OCI-LY7 (cell line): ENCODE data around the gene PPFIA4. TPM values are rescaled to one million over a fixed set of nuclear protein-coding genes. Genes with fewer than 3 reads are reported as not detected.

Source experiments
- BruUV-seq: library from RNA; stranded (reverse); fragments of 400-500 nt; replicated peaks from 2 replicates; lab custom pipeline; 2021; lab: Mats Ljungman, UMichigan
- CTCF ChIA-PET: fragments of 300-600 bp; sonication (Branson Sonifier 250); formaldehyde crosslinking; loops from one replicate; lab custom pipeline; 2022; ENCODE audit warnings: antibody characterized with exemption; ENCODE audit not compliant: unreplicated experiment; lab: Charles Lee
- POLR2A ChIA-PET: fragments of 300-600 bp; sonication (Branson Sonifier 250); formaldehyde crosslinking; loops from one replicate; lab custom pipeline; 2022; ENCODE audit warnings: antibody characterized with exemption; lab: Charles Lee
- DNase-seq: peaks from one replicate; pipeline ENCODE4 v3.0.0-alpha.2; 2015; ENCODE audit warnings: low spot score
- H2AFZ ChIP-seq: fragments of 200-600 bp; sonication (generic), shearing (Covaris generic); 2 replicates; pipeline ENCODE4 v1.6.1; 2014; ENCODE audit warnings: mild to moderate bottlenecking, antibody characterized with exemption, low read length, moderate library complexity
- H3K27ac ChIP-seq: fragments of 200-600 bp; sonication (generic); 2 replicates; pipeline ENCODE4 v1.5.1; 2014; ENCODE audit warnings: mixed run types, low read depth, mild to moderate bottlenecking, moderate library complexity, low read length, inconsistent platforms; ENCODE audit not compliant: poor library complexity, severe bottlenecking
- H3K36me3 ChIP-seq: fragments of 200-600 bp; sonication (generic); 2 replicates; pipeline ENCODE4 v1.6.1; 2014; ENCODE audit warnings: mild to moderate bottlenecking, antibody characterized with exemption, low read length, moderate library complexity, mixed read lengths; ENCODE audit not compliant: insufficient read depth
- H3K4me1 ChIP-seq: fragments of 200-600 bp; sonication (generic); 2 replicates; pipeline ENCODE4 v1.5.1; 2014; ENCODE audit warnings: mild to moderate bottlenecking, low read length; ENCODE audit not compliant: insufficient read depth, poor library complexity, severe bottlenecking
- H3K4me2 ChIP-seq: fragments of 200-600 bp; sonication (generic); 2 replicates; pipeline ENCODE4 v1.6.1; 2014; ENCODE audit warnings: mild to moderate bottlenecking, low read length
- H3K4me3 ChIP-seq: fragments of 200-600 bp; sonication (generic); 2 replicates; pipeline ENCODE4 v1.5.1; 2014; ENCODE audit warnings: mild to moderate bottlenecking, low read depth, low read length; ENCODE audit not compliant: poor library complexity, severe bottlenecking
- H3K79me2 ChIP-seq: fragments of 200-600 bp; sonication (generic); 2 replicates; pipeline ENCODE4 v1.6.1; 2016; ENCODE audit warnings: low read depth, mild to moderate bottlenecking, low read length, moderate library complexity, mixed read lengths; ENCODE audit not compliant: insufficient read depth
- H3K9me2 ChIP-seq: fragments of 200-600 bp; sonication (generic); 2 replicates; pipeline ENCODE4 v1.6.1; 2016; ENCODE audit warnings: mild to moderate bottlenecking, low read length, mixed read lengths; ENCODE audit not compliant: insufficient read depth
- H3K9me3 ChIP-seq: fragments of 200-600 bp; sonication (generic); 2 replicates; pipeline ENCODE4 v1.6.1; 2014; ENCODE audit warnings: mild to moderate bottlenecking, mixed run types, low read length, mixed read lengths
- H4K20me1 ChIP-seq: fragments of 200-600 bp; sonication (generic); 2 replicates; pipeline ENCODE4 v1.6.1; 2014; ENCODE audit warnings: mild to moderate bottlenecking, antibody characterized with exemption, low read length, moderate library complexity, mixed read lengths; ENCODE audit not compliant: insufficient read depth
- EZH2phosphoT487 ChIP-seq: fragments of 200-600 bp; sonication (generic); IDR thresholded peaks from 2 replicates; pipeline ENCODE4 v1.6.1; 2018; ENCODE audit warnings: low read depth, borderline replicate concordance, mild to moderate bottlenecking, mixed run types, antibody characterized with exemption, low read length, moderate library complexity, mixed read lengths
- intact Hi-C: fragments of 100-400 bp; cut with micrococcal nuclease; formaldehyde crosslinking; loops from one replicate; pipeline ENCODE4 v1.10.0; 2022; ENCODE audit not compliant: unreplicated experiment
- total RNA-seq, 2 experiments: library from RNA; depleted of rRNA in 1 of 2; stranded (reverse); fragments of >200 nt in 1 of 2; shearing (Covaris generic) in 1 of 2; gene quantifications; 2 replicates each; pipeline ENCODE4 v1.2.3, GENCODE V29; 2014 to 2022
- TF ChIP-seq, protein P1 (sequence below): fragments of 200-600 bp; sonication (generic); conservative IDR thresholded peaks from 2 replicates; pipeline ENCODE4 v1.5.1; 2014; ENCODE audit warnings: mild to moderate bottlenecking, antibody characterized with exemption, low read length, moderate library complexity, mixed read lengths

Gene PPFIA4
- total RNA-seq, 2 experiments from 2014 or later = 0.03 to 2.7 TPM

DNA sequence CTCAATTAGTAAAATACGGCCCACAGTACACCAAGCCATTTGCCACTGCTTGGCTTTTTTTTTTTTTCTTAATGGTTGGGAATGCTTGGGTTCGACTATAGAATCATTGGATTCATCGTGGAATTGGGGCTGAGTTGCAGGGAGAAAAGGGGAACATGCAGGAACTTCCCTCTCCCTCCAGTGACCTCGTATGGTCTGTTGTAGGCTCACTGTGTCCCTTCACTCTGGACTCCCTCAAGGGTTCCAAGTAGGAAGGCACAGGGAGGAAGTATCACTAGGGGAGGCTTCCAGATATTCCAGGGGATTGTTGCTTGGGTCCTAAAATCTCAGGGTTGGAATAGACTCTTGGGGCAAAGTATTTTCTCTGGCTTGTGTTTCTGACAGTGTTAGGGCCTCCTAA is 24.5 kb downstream of the PPFIA4 start:
- BruUV-seq = no TSS peak
- POLR2A ChIA-PET = no interaction called here
- Histone ChIP-seq H2AFZ (no peak overlapping the region), H3K36me3 (no peaks in the 10 kb centered on the region), H3K79me2 (no peaks in the 10 kb centered on the region), H3K4me3 (no peak overlapping the region), H3K9me2 (no peaks in the 10 kb centered on the region), H3K27ac (no peak overlapping the region), H3K4me1 (no peaks in the 10 kb centered on the region), H3K4me2 (no peak overlapping the region), H3K9me3 (no peaks in the 10 kb centered on the region), H4K20me1 (no peaks in the 10 kb centered on the region)
- intact Hi-C loops = no loop called here
- CTCF ChIA-PET = interaction anchor here (0.8 kb wide), 1 partner anchor 21 kb away, joined by 4 read pairs; no protein-coding TSS in a partner anchor
- no peak for DNase-seq
- no peak for TF ChIP-seq EZH2phosphoT487
- TF ChIP-seq, protein P1, sequence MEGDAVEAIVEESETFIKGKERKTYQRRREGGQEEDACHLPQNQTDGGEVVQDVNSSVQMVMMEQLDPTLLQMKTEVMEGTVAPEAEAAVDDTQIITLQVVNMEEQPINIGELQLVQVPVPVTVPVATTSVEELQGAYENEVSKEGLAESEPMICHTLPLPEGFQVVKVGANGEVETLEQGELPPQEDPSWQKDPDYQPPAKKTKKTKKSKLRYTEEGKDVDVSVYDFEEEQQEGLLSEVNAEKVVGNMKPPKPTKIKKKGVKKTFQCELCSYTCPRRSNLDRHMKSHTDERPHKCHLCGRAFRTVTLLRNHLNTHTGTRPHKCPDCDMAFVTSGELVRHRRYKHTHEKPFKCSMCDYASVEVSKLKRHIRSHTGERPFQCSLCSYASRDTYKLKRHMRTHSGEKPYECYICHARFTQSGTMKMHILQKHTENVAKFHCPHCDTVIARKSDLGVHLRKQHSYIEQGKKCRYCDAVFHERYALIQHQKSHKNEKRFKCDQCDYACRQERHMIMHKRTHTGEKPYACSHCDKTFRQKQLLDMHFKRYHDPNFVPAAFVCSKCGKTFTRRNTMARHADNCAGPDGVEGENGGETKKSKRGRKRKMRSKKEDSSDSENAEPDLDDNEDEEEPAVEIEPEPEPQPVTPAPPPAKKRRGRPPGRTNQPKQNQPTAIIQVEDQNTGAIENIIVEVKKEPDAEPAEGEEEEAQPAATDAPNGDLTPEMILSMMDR = no peak

DNA sequence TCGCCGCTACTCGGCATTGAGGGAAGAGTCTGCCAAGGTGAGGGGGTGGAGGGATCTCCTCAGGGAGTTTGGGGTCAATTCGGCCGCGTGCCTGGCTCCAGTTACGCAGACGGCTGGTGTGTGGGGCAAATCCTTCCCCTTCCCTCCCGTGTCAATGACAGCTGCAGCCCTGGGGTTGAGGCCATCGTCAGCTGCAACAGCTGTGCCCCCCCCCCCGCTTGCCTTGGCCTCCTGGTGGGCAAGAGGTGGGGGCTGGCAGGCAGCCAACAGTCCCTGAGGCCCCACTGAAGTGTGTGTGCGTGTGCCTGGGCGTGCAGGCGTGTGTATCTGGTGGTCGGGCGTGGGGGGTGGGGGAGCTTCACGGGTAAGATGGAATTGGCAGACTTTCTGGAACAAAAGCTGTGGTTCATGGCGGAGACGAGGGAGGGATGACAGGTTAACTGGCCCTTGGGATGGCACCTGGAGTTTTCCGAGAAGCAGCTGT is 25.6 kb downstream of the PPFIA4 start:
- no peaks in the 10 kb centered on the region for H3K4me1 ChIP-seq
- DNase-seq = no peak
- no TSS peak for BruUV-seq
- no peaks in the 10 kb centered on the region for H3K9me3 ChIP-seq
- no peaks in the 10 kb centered on the region for H4K20me1 ChIP-seq
- no peaks in the 10 kb centered on the region for H3K36me3 ChIP-seq
- H3K27ac ChIP-seq = no peak overlapping the region
- H3K4me2 ChIP-seq = no peak overlapping the region
- ChIA-PET POLR2A (no interaction called here), CTCF (interaction anchor here (0.8 kb wide), 1 partner anchor 22 kb away, joined by 4 read pairs; no protein-coding TSS in a partner anchor)
- H2AFZ ChIP-seq = no peak overlapping the region
- no peaks in the 10 kb centered on the region for H3K79me2 ChIP-seq
- TF ChIP-seq, protein P1 = no peak
- no peak for TF ChIP-seq EZH2phosphoT487
- intact Hi-C loops = no loop called here
- H3K9me2 ChIP-seq = no peaks in the 10 kb centered on the region
- H3K4me3 ChIP-seq = no peak overlapping the region

DNA sequence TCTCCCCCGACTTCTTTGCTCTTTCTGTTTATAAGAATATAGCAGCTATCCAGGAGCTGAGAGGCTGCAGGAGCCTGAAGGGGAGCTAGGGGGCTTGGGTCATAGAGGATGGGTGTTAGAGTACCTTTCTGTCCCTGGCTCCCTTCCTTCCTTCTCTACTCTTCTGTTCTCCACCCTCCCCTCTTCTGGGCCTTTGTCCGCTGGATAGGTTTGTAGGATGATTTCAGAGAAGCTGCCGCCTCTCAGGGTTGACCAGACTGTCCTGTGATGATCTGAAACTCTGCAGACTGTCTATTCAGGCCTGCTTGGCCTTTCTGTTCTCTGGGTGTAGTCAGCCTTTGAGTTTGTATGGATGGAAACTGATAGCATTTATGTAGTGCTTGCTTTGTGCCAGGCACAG is 26.3 kb downstream of the PPFIA4 start:
- no peak for TF ChIP-seq EZH2phosphoT487
- TF ChIP-seq, protein P1 = no peak
- no peak overlapping the region for H3K4me3 ChIP-seq
- H4K20me1 ChIP-seq = no peaks in the 10 kb centered on the region

More for the DNA sequence above, 26.3 kb downstream of the PPFIA4 start:
- ChIA-PET CTCF (no interaction called here), POLR2A (no interaction called here)
- no peak for DNase-seq
- Histone ChIP-seq H3K4me1 (no peaks in the 10 kb centered on the region), H3K79me2 (no peaks in the 10 kb centered on the region), H2AFZ (no peak overlapping the region), H3K9me2 (no peaks in the 10 kb centered on the region), H3K36me3 (no peaks in the 10 kb centered on the region), H3K9me3 (no peaks in the 10 kb centered on the region), H3K27ac (no peak overlapping the region), H3K4me2 (no peak overlapping the region)
- intact Hi-C loops = no loop called here
- no TSS peak for BruUV-seq
